ENCODE data around the gene RPGR.

The RPGR gene

GRCh38 chrX:38271154-38271716 is 56.1 kb downstream of the RPGR start:
- no peak overlapping the region for H3K4me3 ChIP-seq
- no peak for DNase-seq (ENCODE audit: low spot score in 2 of 2)
- H3K27me3 ChIP-seq (ENCODE audit: low read depth), result no peaks in the 10 kb centered on the region
- no peaks in the 10 kb centered on the region for H3K9me3 ChIP-seq
- H3K4me1 ChIP-seq, result no peaks in the 10 kb centered on the region
- in situ Hi-C loops (cut with MboI; ENCODE audit: low sequenced_read_pairs), result no loop called here
- no peaks in the 10 kb centered on the region for H3K36me3 ChIP-seq (replicated peaks)

GRCh38 chrX:38268011-38268410 is 59.3 kb downstream of the RPGR start:
- no peaks in the 10 kb centered on the region for H3K4me1 ChIP-seq
- no peak for DNase-seq (ENCODE audit: low spot score in 2 of 2)
- H3K36me3 ChIP-seq (replicated peaks), result no peaks in the 10 kb centered on the region
- no peak overlapping the region for H3K4me3 ChIP-seq
- in situ Hi-C loops (cut with MboI; ENCODE audit: low sequenced_read_pairs), result no loop called here
- no peaks in the 10 kb centered on the region for H3K9me3 ChIP-seq
- H3K27me3 ChIP-seq (ENCODE audit: low read depth), result no peaks in the 10 kb centered on the region

- Histone ChIP-seq H3K4me1 (no peaks in the 10 kb centered on the region), H3K4me3 (no peak overlapping the region), H3K9me3 (no peaks in the 10 kb centered on the region), H3K36me3 (replicated peaks) (no peaks in the 10 kb centered on the region), H3K27me3 (ENCODE audit: low read depth) (no peaks in the 10 kb centered on the region)
- no peak for DNase-seq (ENCODE audit: low spot score in 2 of 2)
- in situ Hi-C loops (cut with MboI; ENCODE audit: low sequenced_read_pairs), result no loop called here
Measured at GRCh38 chrX:38262715-38263620, 64.3 kb downstream of the RPGR start.

GRCh38 chrX:38260231-38260630 is 67.1 kb downstream of the RPGR start:
- Histone ChIP-seq H3K36me3 (replicated peaks) (no peaks in the 10 kb centered on the region), H3K4me1 (no peaks in the 10 kb centered on the region), H3K9me3 (no peaks in the 10 kb centered on the region), H3K4me3 (no peak overlapping the region), H3K27me3 (ENCODE audit: low read depth) (no peaks in the 10 kb centered on the region)
- in situ Hi-C loops (cut with MboI; ENCODE audit: low sequenced_read_pairs), result no loop called here
- DNase-seq (ENCODE audit: low spot score in 2 of 2), result peak; percentile 43 to 68

GRCh38 chrX:38256019-38256418 is 71.3 kb downstream of the RPGR start:
- no peak for DNase-seq (ENCODE audit: low spot score in 2 of 2)
- in situ Hi-C loops (cut with MboI; ENCODE audit: low sequenced_read_pairs), result no loop called here
- Histone ChIP-seq H3K36me3 (replicated peaks) (no peaks in the 10 kb centered on the region), H3K4me1 (no peaks in the 10 kb centered on the region), H3K27me3 (ENCODE audit: low read depth) (0 out of 2 replicates have a peak, but pooled peaks cover 2% of the 10 kb centered on the region), H3K9me3 (no peaks in the 10 kb centered on the region), H3K4me3 (no peak overlapping the region)

- 0 out of 2 replicates have a peak, but pooled peaks cover 2% of the 10 kb centered on the region for H3K27me3 ChIP-seq (ENCODE audit: low read depth)
- in situ Hi-C loops (cut with MboI; ENCODE audit: low sequenced_read_pairs), result no loop called here
Measured at GRCh38 chrX:38249965-38250364, 77.3 kb downstream of the RPGR start.

GRCh38 chrX:38247051-38247450 is 80.3 kb downstream of the RPGR start:
- in situ Hi-C loops (cut with MboI; ENCODE audit: low sequenced_read_pairs), result no loop called here

More at GRCh38 chrX:38249965-38250364, 77.3 kb downstream of the RPGR start:
- H3K36me3 ChIP-seq (replicated peaks), result no peaks in the 10 kb centered on the region
- DNase-seq (ENCODE audit: low spot score in 2 of 2), result no peak
- H3K9me3 ChIP-seq, result no peaks in the 10 kb centered on the region
- H3K4me3 ChIP-seq, result no peak overlapping the region
- H3K4me1 ChIP-seq, result no peaks in the 10 kb centered on the region

GRCh38 chrX:38240541-38240940 is 86.8 kb downstream of the RPGR start:
- DNase-seq (ENCODE audit: low spot score in 2 of 2), result no peak
- in situ Hi-C loops (cut with MboI; ENCODE audit: low sequenced_read_pairs), result no loop called here
- no peaks in the 10 kb centered on the region for H3K27me3 ChIP-seq (ENCODE audit: low read depth)
- no peaks in the 10 kb centered on the region for H3K36me3 ChIP-seq (replicated peaks)
- no peaks in the 10 kb centered on the region for H3K4me1 ChIP-seq
- H3K9me3 ChIP-seq, result no peaks in the 10 kb centered on the region
- no peak overlapping the region for H3K4me3 ChIP-seq

More at GRCh38 chrX:38247051-38247450, 80.3 kb downstream of the RPGR start:
- Histone ChIP-seq H3K27me3 (ENCODE audit: low read depth) (no peaks in the 10 kb centered on the region), H3K9me3 (no peaks in the 10 kb centered on the region), H3K4me1 (no peaks in the 10 kb centered on the region), H3K36me3 (replicated peaks) (no peaks in the 10 kb centered on the region), H3K4me3 (no peak overlapping the region)
- no peak for DNase-seq (ENCODE audit: low spot score in 2 of 2)

GRCh38 chrX:38236901-38237615 is 90.3 kb downstream of the RPGR start:
- Histone ChIP-seq H3K4me1 (no peaks in the 10 kb centered on the region), H3K4me3 (no peak overlapping the region), H3K9me3 (no peaks in the 10 kb centered on the region), H3K36me3 (replicated peaks) (no peaks in the 10 kb centered on the region), H3K27me3 (ENCODE audit: low read depth) (no peaks in the 10 kb centered on the region)
- DNase-seq (ENCODE audit: low spot score in 2 of 2), result no peak
- in situ Hi-C loops (cut with MboI; ENCODE audit: low sequenced_read_pairs), result no loop called here

GRCh38 chrX:38233891-38234667 is 93.2 kb downstream of the RPGR start:
- no peak overlapping the region for H3K4me3 ChIP-seq
- no peaks in the 10 kb centered on the region for H3K9me3 ChIP-seq
- DNase-seq (ENCODE audit: low spot score in 2 of 2), result no peak
- in situ Hi-C loops (cut with MboI; ENCODE audit: low sequenced_read_pairs), result no loop called here
- no peaks in the 10 kb centered on the region for H3K36me3 ChIP-seq (replicated peaks)
- no peaks in the 10 kb centered on the region for H3K27me3 ChIP-seq (ENCODE audit: low read depth)
- no peaks in the 10 kb centered on the region for H3K4me1 ChIP-seq

GRCh38 chrX:38232079-38232686 is 95.1 kb downstream of the RPGR start:
- Histone ChIP-seq H3K9me3 (no peaks in the 10 kb centered on the region), H3K4me3 (no peak overlapping the region), H3K27me3 (ENCODE audit: low read depth) (no peaks in the 10 kb centered on the region), H3K4me1 (no peaks in the 10 kb centered on the region), H3K36me3 (replicated peaks) (no peaks in the 10 kb centered on the region)
- DNase-seq (ENCODE audit: low spot score in 2 of 2), result no peak
- in situ Hi-C loops (cut with MboI; ENCODE audit: low sequenced_read_pairs), result no loop called here

GRCh38 chrX:38225093-38225492 is 102.2 kb downstream of the RPGR start:
- DNase-seq (ENCODE audit: low spot score in 2 of 2), result no peak

GRCh38 chrX:38224160-38224559 is 103.1 kb downstream of the RPGR start:
- Histone ChIP-seq H3K4me3 (no peak overlapping the region), H3K36me3 (replicated peaks) (no peaks in the 10 kb centered on the region), H3K27me3 (ENCODE audit: low read depth) (peaks cover 48% of the 10 kb centered on the region), H3K9me3 (no peaks in the 10 kb centered on the region), H3K4me1 (no peaks in the 10 kb centered on the region; the same call in 1 of the 2 replicates)
- no peak for DNase-seq (ENCODE audit: low spot score in 2 of 2)
- in situ Hi-C loops (cut with MboI; ENCODE audit: low sequenced_read_pairs), result no loop called here

More at GRCh38 chrX:38225093-38225492, 102.2 kb downstream of the RPGR start:
- no peaks in the 10 kb centered on the region for H3K36me3 ChIP-seq (replicated peaks)
- H3K4me3 ChIP-seq, result no peak overlapping the region
- in situ Hi-C loops (cut with MboI; ENCODE audit: low sequenced_read_pairs), result no loop called here
- no peaks in the 10 kb centered on the region; the same call in 1 of the 2 replicates for H3K4me1 ChIP-seq
- peaks cover 41% of the 10 kb centered on the region for H3K27me3 ChIP-seq (ENCODE audit: low read depth)
- H3K9me3 ChIP-seq, result no peaks in the 10 kb centered on the region

Measured in HAP-1 (cell line).